ENCODE results near the gene MLC1.

Gene MLC1

DNA sequence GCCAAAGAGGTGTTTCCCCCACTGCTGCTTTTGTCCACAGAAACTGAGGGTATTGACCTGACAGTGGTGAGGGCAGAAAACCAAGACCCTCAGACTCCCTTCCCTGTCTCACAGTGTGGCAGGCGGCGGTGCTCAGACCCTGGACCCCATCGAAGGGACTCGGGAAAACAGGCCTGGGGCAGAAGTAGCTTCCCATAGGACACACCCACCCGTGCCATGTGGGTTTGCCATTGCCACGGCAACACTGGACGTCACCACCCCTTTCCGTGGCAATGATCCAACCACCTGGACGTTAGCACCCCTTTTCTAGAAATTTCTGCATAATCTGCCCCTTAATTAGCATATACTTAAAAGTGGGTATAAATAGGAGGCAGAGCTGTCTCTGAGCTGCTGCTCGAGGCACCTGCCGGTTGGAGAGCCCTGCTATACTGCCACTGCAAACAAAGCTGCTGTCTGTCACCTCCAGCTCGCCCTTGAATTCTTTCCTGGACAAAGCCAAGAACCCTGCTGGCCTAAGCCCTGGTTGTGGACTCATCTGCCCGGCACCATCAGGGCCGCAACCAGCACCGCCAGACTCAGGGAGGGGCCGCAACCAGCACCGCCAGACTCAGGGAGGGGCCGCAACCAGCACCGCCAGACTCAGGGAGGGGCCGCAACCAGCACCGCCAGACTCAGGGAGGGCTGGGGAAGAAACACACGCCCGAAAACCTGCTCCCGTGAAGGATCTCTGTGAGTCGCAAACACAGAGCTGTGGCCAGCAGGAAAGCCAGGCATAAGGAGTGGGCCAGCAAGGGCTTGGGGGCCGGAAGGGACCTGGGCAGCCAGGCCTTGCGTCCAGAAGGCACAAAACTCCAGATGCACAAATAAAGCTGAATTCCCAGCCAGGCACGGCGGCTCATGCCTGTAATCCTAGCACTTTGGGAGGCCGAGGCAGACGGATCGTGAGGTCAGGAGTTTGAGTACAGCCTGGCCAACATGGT, 10.4 kb downstream of the MLC1 start:
- no peak for FAIRE-seq

DNA sequence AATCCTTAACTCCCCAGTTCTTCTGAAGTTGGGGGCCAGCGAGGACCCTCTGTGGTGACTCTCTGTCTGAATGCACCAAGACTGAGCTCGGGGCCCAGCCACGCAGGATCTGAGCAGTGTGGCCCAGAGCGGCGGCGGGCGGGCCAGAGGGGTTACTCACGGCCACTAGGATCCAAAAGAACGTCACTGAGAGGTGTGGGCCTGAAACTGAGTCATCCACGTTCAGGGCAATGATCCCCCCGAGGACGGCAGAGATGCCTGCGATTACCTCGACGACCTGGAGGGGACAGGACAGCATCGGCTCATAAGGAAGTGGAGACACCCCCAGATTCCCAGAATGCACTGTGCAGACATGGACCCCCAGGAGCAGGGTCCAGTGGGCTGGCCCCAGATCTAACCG, 11.2 kb downstream of the MLC1 start:
- FAIRE-seq = no peak

DNA sequence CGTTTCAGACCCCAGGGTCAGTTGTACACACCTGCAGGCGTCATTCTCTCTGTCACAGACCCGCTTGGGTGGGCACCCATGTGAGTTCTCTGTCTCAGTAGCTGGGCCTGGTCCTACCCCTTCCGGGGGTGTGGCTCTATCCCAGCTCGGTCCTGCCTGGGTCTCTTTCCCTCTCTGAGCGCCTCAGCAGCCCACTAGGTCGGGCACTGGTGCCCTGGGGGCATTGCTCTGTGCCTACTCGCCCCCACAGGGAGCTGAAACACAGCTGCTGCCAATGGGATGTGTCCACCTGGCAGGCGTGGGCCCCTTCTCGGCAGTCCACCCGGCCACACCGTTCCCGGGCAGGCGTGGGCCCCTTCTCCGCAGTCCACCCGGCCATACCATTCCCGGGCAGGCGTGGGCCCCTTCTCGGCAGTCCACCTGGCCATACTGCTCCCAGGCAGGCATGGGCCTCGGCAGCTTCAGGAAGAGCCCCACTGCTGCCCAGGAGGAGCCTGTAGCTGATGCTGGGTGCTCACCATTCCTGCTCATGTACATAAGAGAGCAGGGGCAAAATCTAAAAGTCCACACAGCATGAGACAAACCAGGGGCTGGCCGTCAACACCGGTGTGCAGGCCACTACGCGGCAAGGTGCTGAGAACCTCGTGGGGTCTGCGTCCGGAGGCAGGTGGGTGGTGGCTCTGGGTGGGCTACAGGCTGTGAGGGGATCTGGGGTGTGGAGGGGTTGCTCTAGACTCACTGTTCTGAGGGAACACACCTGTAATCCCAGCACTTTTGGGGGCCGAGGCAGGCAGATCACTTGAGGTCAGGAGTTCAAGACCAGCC, 12.3 kb downstream of the MLC1 start:
- no peak for FAIRE-seq

DNA sequence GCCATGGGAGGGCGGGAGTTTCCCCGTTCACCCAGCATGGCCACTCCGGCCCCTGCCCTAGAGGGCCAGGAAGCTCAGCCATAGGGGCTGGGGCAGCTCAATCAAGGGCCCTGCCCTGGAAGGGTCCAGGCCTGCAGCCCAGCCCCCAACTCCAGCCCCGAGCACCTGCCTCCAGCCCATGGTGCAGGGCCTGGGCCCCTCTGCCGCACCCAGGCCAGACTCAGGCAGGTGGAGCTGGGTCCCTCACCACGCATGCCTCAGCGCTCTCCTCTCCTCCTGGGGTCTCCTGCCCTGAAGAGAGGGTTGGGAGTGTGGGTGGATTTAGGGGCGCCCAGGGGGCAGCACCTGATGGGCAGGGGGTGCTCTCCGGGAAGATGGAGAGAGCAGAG, 13.1 kb downstream of the MLC1 start:
- no peak for FAIRE-seq

DNA sequence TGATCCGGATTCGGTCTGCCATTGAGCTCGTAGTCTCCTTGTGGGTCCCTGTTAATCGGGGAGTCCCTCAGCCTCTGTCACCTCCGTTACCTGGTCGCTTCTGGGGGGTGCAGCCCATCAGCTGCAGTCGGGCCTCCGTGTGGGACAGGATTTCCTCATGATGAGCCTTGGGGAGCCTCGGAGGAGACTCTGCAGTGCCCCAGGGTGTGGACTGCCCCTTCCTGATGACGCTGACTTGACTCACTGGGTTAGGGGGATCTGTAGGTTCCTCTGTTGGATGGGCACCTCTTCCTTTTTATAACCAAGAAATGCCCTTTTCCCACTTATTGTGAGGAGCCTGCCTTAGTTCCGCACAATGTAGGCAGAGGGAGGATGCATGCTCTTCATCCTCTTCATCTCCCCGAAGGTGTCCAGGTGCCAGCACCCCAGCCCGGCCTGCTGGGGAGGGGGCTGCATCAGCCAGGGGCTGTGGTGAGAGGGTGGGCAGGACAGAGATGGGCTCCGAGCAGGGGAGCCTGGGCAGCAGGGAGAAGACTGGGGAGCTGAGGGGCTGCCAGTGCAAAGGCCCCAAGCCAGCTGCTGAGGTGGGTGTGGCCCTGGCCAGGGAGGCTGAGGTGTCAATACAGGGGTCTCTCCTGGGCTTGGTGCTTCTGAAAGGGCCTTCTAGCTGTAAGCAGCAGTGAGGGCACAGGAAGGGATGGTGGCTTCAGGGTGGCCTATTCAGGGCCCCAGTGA, 13.6 kb downstream of the MLC1 start:
- FAIRE-seq = no peak

DNA sequence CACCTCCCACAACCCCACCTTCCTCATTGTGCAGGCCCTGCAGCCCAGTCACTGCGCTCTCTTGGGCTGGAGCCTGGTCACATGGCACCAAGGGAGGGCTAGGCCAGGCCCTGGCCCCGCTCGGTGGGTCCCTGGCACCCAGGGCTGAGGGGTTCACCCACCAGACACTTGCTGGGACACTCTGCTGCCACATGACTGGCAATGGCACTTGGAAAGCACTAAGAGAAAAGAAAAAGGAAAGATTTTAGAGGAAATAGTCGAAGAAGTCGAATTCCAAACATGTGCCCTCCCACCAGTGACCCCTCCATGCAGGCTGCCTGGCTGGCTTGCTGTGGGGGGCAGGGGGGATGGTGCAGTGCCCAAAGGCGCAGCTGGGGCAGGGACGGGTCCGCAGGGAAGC, 14.9 kb downstream of the MLC1 start:
- no peak for FAIRE-seq

DNA sequence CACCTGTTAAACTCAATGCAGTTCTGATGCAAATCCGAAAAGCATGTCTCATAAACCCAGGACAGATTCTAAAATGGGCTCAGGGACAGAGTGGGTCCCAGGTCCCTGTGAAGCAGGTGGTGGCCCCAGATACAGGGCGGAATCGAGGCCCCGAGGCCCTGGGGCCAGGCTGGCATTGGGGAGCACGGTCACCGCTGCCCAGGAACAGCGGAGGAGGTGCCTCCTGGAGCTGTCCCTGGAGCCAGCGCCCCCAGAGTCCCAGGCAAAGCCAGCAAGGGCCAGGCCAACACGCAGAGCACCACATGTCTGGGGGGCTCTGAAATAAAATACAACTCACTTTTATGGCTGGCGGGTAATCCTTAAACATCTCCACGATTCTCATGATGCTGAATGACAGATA, 17.1 kb downstream of the MLC1 start:
- FAIRE-seq = no peak

DNA sequence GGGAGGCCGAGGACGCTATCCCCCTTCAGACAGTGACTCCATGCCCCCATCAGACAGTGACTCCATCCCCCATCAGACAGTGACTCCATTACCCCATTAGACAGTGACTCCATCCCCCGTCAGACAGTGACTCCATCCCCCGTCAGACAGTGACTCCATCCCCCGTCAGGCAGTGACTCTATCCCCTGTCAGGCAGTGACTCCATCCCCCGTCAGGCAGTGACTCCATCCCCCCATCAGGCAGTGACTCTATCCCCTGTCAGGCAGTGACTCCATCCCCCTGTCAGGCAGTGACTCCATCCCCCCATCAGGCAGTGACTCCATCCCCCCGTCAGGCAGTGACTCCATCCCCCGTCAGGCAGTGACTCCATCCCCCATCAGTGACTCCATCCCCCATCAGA, 18.0 kb downstream of the MLC1 start:
- FAIRE-seq = no peak

DNA sequence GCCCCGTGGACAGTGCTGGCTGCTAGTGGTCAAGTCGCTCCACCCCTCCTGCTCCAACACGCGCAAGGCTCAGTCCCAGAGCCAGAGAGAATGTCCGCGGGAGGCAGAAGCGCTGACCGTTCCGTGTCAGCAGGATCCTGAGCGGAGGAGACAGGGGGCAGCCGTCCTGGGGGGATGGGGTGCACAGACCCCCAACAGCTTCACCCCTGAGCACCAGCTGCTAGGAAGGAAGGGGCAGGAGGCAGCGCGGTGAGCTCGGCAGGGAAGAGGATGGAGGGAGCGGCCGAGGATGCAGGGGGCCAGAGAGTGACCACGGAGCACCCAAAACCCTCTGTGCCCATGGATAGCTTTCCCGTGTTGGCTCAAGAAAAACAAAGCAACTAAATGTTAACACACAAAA, 20.8 kb downstream of the MLC1 start:
- FAIRE-seq = no peak

DNA sequence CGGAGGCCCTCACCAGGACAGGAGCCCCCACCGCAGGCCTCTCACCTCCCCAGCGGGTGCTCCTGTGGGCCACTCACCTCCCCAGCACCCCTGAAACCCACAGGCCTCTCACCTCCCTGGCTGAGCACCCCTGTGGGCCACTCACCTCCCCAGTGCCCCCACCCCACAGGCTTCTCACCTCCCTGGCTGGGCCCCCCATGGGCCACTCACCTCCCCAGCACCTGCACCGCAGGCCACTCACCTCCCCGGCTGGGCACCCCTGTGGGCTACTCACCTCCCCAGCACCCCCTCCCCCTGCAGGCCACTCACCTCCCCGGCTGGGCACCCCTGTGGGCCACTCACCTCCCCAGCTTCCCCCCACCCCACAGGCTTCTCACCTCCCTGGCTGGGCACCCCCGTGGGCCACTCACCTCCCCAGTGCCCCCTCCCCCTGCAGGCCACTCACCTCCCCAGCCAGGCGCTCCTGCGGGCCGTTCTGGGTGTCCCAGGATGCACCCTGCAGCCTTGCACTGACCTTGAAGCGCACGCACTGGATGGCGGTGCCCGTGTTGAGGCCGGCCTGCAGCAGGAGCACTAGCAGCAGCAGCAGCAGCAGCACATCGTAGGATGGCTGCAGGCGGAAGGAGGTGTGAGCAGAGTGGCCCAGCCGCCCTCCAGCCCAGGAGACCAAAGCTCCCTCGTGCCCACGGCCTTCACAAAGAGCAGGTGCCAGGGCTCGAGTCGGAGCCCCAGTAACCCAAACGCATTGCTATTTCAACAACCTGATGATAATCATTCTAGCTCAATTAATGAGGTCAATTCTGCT, 21.4 kb downstream of the MLC1 start:
- no peak for FAIRE-seq

DNA sequence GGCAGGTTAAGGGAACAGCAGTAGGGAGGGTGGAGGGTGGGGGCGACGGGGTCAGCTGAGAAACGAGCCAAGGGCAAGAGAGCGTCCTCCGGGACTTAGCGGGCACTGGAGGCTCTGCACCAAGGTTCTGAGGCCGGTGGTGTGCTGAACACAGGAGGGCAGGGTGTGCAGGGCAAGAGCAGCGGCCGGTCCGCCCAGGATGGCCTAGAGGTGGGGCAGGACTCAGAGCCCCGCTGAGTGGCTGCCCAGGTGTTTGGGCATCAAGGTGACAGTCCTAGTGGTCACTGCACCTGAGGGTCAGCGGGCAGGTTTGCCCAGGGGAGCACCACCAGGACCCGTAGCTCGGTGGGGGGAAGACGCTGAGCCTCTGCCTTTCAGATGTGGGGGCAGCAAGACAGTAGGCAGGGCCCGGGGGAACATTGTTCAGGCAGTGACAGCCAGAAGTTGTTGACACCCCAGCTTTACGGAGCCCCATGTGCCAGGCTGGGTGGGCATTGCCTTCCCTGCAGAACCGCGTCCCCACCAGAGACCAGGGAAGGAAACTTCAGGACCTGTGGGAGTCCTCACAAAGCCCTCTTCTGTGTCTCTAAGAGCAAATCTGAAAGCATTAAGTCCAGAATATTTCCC, 22.6 kb downstream of the MLC1 start:
- no peak for FAIRE-seq

DNA sequence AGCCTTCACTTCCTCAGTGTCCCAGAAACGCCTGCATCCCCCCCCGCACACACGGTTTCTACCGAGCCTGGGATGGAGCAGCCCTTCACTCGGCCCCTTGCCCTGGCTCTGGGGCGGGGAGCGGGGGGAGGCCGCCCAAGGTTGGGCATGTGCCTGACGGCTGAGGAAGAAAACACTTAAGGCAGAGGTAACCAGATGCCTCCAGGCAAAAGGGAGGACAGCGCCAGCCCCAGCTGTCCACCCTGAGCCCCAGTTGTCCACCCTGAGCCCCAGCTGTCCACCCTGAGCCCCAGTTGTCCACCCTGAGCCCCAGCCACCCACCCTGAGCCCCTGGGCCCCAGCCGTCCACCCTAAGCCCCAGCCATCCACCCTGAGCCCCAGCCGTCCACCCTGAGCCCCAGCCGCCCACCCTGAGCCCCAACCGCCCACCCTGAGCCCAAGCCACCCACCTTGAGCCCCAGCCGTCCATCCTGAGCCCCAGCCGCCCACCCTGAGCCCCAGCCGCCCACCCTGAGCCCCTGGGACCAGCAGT, 23.3 kb downstream of the MLC1 start:
- no peak for FAIRE-seq

DNA sequence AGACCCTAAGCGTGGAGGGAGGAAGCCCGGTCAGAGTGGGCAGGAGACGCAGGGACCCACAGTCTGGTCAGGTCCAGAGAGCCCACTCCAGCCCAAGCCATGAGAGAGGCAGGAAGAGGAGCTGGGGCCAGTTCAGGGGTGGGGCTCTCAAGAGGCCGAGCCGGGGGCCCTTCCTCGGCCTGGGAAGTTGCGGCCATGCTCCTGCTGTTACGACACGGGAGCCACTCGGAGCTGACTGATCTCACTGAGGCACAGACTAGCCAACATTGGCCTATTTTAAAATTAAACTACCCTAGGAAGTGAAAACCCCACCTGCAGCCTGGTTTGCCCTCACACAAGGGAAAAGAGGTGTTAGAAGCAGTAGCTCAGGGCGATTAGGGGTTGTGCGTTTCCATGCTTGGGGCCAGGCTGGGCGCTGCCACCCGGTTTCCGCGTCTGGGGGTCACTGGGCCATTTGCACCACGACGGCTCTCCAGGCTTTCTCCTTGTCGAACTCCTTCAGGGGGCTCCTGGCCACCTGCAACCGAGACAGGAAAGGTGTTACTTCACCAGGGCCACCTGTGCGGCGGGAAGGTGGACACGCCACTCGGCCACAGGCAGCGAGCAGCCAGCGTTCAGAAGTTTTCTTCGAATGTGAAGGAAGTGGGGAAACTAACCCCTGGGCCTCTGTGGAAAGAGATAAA, 23.9 kb downstream of the MLC1 start:
- FAIRE-seq = no peak

DNA sequence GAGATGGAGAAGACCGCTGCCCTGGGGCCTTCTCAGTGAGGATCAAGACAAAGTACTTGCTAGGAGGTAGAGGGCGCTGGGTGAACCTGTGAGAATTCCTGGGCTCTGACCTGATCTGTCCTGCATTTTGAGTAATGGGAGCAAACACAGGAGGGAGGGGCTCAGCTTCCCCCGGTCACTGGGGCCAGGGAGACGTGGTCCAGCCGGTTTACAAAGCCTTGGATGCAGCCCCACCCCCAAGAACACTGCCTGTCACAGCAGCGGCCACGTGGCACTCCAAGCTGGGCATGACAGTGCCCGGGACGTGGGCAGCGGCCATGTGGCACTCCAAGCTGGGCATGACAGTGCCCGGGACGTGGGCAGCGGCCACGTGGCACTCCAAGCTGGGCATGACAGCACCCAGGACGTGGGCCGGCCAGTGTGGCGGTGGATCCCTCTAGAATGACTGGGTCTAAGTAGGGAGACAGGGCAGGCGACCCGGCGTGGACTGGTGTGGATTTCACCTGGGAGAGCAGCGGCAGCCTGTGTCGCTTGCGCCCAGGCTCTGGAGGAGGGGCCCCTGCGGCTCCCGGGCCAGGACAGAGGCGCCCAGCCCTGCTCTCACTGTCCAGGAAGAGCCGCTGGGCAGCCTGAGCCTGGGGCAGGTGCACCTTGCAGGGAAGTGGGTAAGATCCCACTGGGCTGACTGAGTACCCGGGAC, 24.6 kb downstream of the MLC1 start:
- FAIRE-seq = no peak

DNA sequence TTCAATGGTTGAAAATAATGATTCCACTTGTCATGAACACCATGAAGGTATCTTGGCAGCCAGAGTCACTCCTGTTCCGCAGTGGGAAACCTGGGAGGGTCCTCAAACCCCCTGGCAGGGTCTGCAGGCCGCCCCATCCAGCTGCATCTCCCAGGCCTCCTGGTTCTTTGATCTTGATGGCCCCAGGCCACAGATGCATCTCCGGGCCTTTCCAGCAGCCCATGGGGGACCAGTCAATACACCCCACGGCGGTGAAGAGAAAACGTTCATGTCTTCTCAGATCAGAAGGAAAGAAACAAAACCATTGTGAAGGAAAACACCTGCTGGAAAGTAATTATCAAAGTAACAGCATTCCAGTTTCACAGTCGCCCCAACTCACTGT, 25.4 kb downstream of the MLC1 start:
- FAIRE-seq = no peak

DNA sequence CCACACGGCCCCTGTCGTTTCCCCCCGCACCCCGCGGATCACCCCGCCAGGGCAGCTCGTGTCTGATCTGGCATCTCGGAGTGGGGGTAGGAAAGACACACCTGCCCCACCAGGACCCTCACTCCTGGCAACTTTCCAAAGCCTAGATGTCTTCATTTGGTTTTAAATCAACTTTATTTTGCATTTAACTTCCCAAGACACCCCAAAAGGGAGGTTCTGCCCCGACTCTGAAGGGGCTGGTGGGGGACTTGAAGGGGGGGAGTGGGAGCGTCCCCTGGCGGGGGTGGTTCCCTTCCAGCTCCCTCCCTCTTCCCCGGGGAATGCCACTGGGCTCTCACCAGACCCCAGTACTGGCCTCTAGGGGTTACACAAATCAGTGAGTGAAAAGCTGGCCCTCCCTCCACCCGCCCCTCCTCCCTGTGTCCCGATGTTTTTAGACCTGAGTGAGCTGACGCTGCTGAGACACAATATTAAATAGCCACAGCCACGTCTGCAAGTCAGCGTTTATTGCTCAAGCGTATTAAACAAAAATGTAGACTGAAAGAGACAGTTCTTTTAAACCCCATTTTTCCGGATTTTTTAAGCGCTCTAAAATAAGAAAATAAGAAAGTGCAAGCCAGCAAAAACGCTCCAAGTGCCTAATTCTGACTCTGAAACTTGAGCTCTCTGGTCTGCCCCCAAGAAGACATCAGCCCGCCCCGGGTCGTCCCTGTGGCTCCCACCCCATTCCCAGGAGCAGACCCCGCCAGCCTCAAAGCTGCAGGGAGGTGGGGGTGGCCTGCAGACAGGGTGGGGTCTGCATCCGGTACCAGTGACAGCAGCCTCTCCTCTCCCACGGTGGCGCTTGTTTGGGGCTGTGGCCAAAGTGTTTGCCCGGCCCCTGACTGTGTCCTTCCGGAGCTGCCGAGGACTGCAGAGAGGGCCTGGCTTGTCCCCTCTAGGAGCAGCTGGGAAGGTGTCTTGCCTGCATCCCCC, 26.0 kb downstream of the MLC1 start:
- FAIRE-seq = no peak

DNA sequence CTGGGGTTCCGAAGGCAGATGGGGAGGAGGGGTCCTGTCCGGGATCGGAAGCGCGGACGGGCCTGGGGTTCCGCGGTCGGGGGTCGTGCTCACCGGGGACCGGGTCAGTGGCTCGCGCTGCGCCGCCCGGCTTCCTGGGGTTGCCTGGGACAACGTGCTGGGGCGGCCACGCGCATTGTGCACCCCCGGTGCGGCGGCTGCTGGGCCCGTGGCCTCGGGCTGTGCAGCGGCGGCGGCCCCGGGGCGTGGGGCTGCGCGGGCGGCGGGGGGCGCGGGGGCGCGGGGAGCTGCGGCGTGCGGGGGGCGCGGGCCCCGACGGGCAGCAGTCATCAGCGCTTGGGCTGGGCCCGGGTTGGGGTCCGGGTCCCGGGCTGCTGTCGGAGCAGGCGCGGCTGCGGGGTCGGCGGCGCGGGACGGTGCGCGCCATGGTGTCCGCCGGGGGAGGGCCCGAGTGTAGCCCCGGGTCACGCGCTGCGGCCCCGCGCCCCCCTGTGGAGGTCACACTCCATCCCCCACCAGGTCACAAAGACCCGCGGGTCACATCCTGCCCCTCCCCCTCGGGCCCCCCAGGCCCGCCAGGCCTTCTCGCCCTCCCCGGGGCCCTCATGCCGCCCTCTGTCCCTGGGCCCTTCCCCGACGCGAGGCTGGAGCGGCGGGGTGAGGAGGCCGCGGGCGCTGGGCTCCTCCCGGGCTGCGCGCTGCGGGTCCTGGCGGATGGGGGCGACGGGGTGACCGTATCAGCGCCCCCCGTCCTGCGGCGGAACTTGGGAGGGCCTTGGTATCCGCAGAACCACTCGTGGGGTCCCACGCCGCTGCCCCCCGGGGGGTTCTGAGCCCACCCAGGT, 26.9 kb downstream of the MLC1 start, which contains the start of gene TTLL8:
Gene TTLL8, minus strand, starts transcription at position 238 of the 845 bp plus-strand sequence.
- FAIRE-seq = no peak
